Ramos (cell line): Measurements from ENCODE around the gene TNRC6B.
"Not testable (repeated sequence)": the region's sequence is repeated elsewhere in the genome, so short reads cannot be mapped to it uniquely, and the experiment has no call there.

Source experiments
- in situ Hi-C: fragments of 300-500 bp; cut with MboI; formaldehyde crosslinking; loops from one replicate; pipeline ENCODE4 v1.14.3; 2022; ENCODE audit warnings: low sequenced_read_pairs; ENCODE audit not compliant: unreplicated experiment

The TNRC6B gene, protein sequence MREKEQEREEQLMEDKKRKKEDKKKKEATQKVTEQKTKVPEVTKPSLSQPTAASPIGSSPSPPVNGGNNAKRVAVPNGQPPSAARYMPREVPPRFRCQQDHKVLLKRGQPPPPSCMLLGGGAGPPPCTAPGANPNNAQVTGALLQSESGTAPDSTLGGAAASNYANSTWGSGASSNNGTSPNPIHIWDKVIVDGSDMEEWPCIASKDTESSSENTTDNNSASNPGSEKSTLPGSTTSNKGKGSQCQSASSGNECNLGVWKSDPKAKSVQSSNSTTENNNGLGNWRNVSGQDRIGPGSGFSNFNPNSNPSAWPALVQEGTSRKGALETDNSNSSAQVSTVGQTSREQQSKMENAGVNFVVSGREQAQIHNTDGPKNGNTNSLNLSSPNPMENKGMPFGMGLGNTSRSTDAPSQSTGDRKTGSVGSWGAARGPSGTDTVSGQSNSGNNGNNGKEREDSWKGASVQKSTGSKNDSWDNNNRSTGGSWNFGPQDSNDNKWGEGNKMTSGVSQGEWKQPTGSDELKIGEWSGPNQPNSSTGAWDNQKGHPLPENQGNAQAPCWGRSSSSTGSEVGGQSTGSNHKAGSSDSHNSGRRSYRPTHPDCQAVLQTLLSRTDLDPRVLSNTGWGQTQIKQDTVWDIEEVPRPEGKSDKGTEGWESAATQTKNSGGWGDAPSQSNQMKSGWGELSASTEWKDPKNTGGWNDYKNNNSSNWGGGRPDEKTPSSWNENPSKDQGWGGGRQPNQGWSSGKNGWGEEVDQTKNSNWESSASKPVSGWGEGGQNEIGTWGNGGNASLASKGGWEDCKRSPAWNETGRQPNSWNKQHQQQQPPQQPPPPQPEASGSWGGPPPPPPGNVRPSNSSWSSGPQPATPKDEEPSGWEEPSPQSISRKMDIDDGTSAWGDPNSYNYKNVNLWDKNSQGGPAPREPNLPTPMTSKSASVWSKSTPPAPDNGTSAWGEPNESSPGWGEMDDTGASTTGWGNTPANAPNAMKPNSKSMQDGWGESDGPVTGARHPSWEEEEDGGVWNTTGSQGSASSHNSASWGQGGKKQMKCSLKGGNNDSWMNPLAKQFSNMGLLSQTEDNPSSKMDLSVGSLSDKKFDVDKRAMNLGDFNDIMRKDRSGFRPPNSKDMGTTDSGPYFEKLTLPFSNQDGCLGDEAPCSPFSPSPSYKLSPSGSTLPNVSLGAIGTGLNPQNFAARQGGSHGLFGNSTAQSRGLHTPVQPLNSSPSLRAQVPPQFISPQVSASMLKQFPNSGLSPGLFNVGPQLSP (N-terminal part only)

DNA sequence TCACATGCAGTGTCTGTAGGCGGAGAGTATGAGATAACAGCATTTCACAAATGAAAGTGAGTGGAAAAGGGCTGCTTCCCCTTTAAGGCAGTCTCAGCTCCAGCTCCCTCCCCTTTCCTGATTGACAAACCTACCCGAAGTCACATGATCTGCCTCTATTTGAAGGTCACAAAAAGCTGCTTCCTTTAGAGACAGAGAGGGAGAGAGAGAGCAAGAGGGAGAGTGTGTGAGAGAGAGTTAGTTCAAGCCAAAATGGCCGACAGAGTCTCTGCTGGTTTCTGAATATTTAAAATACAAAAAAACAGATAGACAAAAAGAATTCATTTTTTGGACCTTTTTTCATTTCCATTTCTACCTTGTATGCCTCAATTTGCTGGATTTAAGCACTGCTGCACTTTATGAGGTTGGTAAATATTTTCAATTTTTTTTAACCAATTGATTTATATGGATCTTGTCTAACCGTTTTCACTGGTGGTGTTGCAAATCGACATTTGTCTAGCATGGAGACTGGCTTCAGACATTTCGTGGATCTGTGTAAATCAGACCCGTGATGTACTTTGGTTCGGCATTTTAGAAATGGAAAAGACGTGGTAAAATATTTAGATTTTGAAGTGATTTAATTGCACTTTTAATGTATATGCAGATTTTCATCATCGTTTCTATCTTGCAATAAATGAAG, at the start of gene TNRC6B:
TNRC6B (plus strand) TSS at position 188 of the 679 bp plus-strand sequence; CDS start at position 399, 211 bp downstream.
- in situ Hi-C loops, result no loop called here

DNA sequence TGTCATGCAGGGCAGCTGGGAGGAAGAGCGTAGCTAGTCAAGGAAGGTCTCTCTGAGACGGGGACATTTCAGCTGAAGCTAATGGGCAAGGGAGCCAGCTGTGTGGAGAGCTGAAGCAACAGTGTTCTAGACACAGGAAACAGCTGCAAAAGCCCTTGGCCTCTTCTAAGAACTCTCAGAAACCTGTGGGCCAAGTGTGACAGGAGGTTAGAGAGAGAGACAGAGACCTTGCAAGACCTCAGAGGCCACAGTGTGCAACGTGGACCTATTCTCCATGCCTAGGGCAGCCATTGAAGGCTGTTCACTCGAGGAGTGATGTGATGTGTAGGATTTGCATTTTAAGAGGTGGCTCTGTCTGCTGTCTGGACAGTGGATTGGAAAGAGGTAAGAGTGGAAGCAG, 48.7 kb upstream of the TNRC6B start:
- in situ Hi-C loops, result no loop called here

DNA sequence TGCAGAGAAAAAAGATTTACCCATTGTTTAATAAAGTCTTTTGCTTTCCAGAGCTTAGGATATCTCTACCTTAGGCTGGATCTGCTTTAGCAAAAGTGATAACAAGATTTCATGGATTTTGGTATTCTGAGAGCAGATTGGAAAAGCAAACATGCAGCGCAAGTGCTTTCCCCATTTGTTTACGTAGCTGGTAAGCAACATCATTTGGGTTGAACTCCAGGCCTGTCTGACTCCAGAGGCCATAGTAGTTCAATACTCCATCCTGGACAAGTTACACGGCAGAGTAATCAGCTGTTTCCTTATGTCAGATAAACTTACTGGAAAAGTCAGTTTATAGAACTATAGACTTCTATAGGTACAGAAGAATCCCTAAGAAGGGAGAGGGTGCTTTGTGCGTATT, 40.6 kb upstream of the TNRC6B start:
- in situ Hi-C loops, result no loop called here

DNA sequence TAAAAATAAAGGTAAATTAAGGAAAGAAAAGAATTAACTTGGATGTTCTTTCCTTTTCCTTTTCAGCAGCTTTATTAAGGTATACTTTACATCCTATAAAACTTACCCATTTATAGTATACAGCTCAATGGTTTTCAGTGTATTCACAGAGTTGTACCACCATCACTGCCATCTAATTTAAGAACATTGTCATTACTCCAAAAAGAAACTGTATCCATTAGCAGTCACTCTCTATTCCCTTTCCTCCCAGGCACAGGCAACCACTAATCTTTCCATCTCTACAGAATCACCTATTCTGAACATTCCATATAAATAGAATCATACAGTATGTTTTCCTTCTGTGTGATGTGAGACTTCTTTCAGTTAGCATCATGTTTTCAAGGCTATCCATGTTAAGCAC, 38.9 kb upstream of the TNRC6B start:
- in situ Hi-C loops, result no loop called here

DNA sequence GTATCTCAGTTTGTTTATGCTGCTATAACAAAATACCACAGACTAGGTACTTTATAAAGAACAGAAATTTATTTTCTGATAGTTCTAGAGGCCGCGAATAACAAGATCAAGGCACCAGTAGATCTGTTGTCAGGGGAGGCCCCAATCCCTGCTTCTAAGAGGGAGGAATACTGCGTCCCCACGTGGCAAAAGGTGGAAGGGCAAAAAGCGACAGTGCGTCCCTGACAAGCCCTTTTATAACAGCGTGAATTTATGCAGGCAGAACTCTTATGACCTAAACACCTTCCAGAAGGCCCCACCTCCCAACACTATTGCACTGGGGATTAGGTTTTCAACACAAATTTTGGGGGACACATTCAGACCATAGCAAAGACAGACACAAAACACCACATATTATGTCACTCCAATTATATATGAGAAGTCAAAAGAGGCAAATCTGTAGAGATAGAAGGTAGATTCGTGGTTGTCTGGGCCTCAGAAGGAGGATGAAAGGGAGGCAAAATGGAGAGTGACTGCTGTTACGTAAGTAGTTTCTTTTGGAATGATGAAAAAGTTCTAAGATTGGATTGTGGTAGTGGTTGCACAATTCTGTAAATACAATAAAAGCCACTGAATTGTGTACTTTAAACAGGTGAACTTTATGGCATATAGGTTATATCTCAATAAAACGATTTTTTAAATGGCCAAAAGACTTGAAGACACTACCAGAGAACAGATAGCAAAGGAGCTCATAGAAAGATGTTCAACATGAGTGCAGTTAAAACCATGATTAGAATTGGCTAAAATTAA, 30.1 kb upstream of the TNRC6B start:
- in situ Hi-C loops, result no loop called here

DNA sequence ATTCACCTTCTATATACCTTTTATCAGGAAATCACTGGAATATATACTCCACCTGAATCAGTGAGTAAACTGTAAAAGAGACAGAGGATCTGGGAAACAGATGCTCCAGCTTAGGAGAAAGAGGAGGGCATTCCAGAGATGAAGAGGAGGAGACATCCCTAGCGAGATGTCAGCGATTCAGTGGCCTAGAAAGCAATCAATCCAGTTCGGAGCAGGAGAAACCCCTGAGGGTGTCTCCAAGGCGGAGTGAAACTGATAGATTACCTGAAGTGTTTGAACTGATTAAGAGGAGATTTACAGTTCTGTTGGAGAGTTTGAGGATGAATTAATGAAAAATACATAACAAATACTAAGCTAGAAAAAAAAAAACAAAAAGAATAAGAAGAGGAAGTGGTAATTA, 24.5 kb upstream of the TNRC6B start:
- in situ Hi-C loops, result no loop called here

DNA sequence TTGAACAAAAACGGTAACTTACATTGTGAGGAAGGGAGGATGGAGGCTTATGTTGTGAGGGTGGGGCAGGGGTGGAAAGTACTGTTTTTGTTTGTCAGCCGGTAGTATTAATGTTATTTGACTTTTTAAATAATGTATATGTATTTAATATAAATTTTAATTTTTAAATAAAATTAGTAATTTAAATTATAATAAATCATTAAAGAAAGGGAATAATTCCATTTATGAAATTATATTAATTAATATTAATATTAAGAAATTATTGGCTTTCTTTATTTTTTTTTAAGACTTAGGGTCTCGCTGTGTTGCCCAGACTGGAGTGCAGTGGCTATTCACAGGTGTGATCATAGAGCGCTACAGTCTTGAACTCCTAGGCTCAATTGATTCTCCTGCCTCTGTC, 24.0 kb upstream of the TNRC6B start:
- in situ Hi-C loops, result no loop called here

DNA sequence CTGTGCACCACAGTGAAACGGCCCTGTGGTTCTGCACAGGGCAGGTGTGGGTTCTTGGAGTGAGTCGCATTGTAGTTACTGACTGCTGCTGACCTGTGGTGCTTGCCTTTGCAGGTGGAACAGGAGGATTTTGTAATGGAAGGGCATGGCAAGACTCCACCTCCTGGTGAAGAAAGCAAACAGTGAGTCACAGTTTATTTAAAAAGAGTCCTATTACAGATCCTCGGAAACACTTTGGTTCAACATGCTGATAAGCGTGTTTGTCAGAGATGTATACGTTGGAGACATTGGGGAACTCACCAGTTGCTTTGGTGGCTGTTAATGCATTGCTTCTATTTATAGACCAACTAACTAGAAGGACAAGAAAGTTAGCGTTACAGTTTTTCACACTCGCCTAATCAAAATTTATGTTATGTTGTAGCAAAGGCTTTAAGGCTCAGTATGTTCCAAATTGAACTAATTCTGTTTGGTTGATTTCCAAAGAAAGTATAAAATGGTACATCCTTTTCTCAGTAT, 21.7 kb upstream of the TNRC6B start:
- in situ Hi-C loops, result no loop called here

DNA sequence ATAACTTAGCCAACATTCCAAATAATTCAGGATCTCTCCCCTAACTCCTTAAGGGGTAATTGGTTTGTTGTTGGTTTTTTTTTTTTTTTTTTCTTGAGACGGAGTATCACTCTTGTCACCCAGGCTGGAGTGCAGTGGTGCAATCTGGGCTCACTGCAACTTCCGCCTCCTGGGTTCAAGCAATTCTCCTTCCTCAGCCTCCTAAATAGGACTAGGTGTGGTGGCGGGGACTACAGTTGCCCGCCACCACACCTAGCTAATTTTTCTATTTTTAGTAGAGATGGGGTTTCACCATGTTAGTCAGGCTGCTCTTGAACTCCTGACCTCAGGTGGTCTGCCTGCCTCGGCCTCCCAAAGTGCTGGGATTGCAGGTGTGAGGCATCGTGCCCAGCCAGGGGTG, 21.0 kb upstream of the TNRC6B start:
- in situ Hi-C loops, result not testable (repeated sequence)

DNA sequence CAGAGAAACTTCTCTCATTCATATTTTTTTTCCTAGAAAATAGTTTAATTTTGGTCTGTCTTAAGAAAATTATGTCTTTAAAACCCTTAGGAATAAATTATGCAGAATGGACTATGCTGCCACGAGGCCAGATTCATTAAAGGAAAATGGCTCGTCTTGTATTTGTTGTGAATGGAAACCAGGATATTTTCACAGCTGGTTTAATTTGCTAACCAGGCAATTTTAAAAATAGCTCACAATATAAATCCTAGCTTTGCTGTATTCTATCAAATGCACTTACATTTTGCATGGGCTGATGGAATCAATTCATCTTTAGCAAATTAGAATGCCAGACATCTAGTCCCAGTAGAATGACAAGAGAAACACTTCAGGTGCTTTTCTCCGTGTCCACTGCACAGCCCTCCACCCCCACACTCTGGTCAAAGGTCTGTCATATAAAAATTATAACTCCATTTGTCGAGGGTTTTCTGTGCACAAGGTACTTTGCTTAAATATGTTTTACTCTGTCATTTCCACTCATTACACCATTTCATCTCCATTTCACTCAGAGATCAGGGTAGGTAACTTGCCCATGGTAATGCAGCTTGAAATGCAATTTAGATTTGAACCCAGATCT, 20.3 kb upstream of the TNRC6B start:
- in situ Hi-C loops, result no loop called here

DNA sequence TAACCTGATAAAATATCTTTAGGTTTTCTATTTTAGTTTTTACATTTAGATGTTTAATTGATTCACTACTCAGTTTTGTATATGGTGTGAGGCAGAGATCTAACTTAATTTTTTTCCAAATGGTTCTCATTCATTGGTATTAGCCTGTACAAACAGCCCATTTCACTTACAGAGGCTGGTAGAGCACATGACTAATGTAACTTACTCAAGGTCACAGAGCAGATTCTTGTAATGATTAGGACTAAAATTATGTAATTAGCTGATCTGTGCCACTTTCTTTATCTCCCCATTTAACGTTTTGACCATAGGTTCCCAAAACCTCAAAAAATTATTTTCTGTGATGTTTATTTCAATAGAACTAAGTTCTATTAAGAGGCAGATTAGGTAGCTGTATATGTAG, 16.5 kb upstream of the TNRC6B start:
- in situ Hi-C loops, result no loop called here

DNA sequence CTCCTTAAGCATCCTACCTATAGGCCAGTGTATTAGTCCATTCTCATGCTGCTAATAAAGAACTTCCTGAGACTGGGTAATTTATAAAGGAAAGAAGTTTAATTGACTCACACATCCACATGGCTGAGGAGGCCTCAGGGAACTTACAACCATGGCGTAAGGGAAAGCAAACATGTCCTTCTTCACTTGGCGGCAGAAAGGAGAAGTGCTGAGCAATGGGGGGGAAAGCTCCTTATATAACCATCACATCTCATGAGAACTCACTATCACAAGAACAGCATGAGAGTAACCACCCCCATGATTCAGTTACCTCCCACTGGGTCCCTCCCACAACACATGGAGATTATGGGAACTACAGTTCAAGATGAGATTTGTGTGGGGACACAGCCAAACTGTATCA, 12.2 kb upstream of the TNRC6B start:
- in situ Hi-C loops, result not testable (repeated sequence)

DNA sequence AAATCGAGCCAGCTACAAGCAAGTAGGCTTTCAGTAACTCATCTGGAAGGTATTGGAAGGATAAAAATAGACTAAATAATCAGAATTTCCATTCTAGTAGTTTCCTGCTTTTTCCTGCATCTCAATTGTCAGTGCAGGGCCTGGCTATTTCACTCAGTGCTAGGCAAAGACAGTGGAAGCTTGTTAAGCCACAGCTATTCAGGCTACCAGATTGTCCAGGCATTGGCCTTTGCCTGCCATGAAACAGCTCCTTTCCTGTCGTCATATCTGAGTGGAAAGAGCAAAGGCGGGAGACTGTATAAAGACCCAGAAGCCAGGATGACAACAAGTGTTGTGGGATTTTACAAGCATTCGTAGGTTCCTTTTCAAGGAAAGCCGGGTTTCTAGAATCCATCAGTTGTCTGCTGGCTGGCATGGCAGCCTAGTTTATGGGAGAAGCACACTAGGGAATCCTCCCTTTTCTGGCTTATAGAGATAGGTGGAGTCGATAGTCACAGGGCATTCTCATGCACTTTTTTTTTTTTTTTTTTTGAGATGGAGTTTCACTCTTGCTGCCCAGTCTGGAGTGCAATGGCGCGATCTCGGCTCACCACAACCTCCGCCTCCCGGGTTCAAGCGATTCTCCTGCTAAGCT, 2.0 kb upstream of the TNRC6B start:
- in situ Hi-C loops, result no loop called here

DNA sequence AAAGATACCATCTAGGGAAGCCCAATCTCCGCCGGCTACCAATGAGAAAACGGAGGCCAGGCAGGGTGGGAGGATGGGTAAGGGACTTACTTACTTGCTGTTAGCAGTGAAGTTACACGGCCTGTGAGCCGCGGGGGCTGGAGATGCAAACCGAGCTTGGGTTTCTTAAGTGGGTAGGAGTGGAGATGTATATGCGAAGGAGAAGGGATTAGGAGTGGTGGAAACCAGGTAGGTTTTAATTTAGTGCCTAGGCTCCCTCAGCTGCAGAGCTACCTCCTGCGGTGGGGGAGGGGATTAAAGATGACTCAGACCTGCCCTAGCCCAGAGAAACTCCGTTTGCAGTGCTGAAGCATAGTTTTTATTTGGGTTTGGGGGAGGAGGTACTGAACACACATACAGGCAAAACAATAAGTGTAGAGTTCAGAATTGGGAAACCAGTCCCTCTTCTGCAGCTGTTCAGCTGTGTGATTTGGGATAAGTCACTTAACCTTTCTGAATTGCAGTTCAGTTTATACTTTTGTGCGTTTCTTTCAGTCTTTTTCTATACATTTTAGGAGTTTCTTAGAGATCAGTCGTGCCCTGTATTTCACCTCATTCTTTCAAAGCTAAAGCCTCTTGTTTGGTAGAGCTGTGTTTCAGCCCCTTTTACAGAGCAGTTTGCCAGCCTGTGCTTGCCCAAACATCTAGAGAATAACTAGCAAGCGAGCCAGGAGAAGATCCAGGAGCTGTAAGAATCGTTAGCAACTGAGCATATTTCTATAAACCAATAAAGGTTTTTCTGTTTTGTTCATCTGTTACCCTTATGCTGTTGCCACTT, 596 bp upstream of the TNRC6B start:
- in situ Hi-C loops, result no loop called here

DNA sequence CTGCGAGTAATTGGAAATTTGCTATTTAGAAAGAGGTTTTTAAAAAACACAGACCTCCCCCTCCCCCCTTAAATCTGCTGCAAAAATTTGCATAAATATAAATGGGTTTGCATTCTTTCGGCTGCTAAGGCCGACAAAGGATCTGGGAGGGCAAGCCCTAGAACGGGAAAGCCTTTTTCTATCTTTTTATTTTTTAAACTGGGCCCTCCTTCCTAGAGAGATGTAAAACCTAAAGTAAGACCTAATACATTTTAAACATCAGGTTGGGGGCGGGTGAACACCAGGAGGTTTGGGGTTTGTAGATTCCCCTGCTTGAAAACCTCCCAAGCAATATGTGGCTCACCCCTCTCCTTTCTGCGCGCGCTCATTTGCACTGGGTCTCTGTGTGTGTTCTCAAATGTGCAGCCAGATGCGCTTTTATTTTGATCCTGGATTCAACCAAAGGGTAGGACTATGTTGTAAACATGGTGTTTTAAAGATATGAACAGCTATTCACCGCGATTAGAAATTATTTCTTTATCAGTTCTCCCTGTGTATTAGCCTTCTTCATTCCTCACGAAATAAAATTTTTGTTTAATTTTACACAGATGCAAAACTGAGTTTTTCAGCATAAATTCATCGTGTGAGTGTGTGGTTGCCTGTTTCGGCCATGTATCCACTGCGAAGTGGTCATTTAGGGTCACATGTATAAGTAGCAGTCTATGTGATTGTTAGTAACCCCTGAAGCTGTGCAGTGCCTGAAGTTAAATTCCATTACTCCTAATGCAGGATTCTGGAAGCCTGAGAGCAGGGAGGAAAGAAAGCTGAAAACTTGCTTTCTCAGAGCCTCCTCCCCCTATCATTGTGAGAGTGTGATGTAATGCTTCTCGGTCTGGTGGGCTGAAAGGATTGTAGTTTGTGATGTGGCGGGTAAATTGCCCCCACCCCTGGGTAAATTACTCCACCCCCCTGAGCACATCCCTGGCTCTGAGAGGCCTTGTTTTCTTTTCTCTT, 988 bp downstream of the TNRC6B start:
- in situ Hi-C loops, result no loop called here

DNA sequence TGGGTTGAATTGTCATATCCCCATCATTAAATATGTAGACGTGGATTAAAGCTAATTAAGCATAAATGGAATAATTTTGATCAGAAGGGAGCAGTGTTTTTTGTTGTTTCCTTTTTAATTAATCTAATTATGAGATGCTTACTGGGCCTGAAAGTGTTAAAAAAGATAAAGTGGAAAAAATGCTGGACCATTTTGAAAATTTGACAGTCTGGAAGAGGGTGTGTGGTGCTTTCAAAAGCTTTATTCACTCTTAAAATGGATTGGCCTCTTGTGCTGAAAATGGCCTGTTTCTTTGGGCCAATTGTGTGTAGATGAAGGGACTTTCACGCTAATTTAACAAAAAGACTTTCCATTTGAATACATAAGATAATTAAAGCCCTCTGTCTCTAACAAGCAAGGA, 1.8 kb downstream of the TNRC6B start:
- in situ Hi-C loops, result no loop called here
